PC-9 (cell line): ENCODE measurements around the gene KRTAP10-7.

Experiments used
- EZH2 ChIP-seq: fragments of 200-600 bp; sonication (generic); IDR thresholded peaks from 2 replicates; pipeline ENCODE4 v1.8.0; 2017; ENCODE audit warnings: antibody characterized with exemption, low read depth
- TF ChIP-seq, protein P1 (sequence below): fragments of 200-600 bp; sonication (generic); conservative IDR thresholded peaks from 2 replicates; pipeline ENCODE4 v1.6.1; 2017; ENCODE audit warnings: mixed run types, antibody characterized with exemption, mild to moderate bottlenecking, moderate library complexity

DNA sequence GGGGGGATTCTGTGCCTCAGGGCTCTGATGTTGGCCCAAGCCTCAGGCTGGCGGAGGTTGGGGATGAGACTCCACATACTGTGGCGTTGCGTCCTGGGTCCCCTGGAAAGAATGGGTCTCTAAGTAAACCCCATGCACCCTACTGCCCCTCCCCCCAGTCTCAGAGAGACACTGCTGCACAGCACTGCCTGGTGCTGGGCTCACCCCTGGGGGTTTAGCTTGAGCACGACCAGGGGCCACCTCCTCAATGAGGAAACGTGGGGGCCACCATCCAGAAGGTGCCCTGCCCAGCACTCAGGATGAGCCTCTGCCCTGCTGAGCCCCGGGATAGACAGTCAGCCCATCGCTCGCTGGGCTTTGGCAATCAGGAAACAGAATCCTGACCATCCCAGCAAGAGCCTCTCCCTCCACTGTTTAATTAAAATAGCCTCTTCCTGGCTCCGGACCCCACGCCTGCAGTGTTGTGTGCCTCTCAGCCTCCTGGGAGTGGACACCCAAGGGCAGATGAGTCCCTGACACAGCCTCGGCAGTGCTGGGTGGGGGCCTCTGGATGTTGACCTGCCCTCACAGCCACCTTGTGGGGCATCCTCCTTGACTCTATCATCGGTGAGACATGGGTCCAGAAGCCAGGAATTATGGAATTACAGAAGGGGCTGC lies 30.4 kb upstream of the KRTAP10-7 start:
- TF ChIP-seq, protein P1, sequence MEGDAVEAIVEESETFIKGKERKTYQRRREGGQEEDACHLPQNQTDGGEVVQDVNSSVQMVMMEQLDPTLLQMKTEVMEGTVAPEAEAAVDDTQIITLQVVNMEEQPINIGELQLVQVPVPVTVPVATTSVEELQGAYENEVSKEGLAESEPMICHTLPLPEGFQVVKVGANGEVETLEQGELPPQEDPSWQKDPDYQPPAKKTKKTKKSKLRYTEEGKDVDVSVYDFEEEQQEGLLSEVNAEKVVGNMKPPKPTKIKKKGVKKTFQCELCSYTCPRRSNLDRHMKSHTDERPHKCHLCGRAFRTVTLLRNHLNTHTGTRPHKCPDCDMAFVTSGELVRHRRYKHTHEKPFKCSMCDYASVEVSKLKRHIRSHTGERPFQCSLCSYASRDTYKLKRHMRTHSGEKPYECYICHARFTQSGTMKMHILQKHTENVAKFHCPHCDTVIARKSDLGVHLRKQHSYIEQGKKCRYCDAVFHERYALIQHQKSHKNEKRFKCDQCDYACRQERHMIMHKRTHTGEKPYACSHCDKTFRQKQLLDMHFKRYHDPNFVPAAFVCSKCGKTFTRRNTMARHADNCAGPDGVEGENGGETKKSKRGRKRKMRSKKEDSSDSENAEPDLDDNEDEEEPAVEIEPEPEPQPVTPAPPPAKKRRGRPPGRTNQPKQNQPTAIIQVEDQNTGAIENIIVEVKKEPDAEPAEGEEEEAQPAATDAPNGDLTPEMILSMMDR = no peak
- no peak for TF ChIP-seq EZH2
